Hematopoietic multipotent progenitor cell treated with erythropoietin and hydrocortisone succinate and interleukin-3 and kit ligand, for 17 days (in vitro differentiated cells): ENCODE measurements around the gene SLF1.
A peak's percentile ranks its signal among the peaks of the same experiment; 100 is the strongest.
"Not testable (repeated sequence)": the region's sequence is repeated elsewhere in the genome, so short reads cannot be mapped to it uniquely, and the experiment has no call there.

Experiments
- DNase-seq: peaks from one replicate; pipeline ENCODE4 v3.0.0-alpha.2; 2015; ENCODE audit warnings: low spot score

SLF1 gene

GRCh38 chr5:94618493-94619328 is at the start of gene SLF1, which contains the start of gene KIAA0825:
SLF1 (plus strand) TSS chr5:94618669; CDS start chr5:94628811, 10,142 bp downstream.
KIAA0825 (minus strand) TSS chr5:94618604; CDS start chr5:94537126, 81,478 bp downstream.
- peak; percentile 75 for DNase-seq

- no peak for DNase-seq
Observed at GRCh38 chr5:94571415-94571814, 47.1 kb upstream of the SLF1 start.

- DNase-seq = not testable (repeated sequence)
Observed at GRCh38 chr5:94573349-94573748, 45.1 kb upstream of the SLF1 start.

GRCh38 chr5:94575196-94575595 is 43.3 kb upstream of the SLF1 start:
- no peak for DNase-seq

GRCh38 chr5:94577466-94578245 is 40.8 kb upstream of the SLF1 start:
- DNase-seq = no peak

- no peak for DNase-seq
Observed at GRCh38 chr5:94595281-94595840, 23.1 kb upstream of the SLF1 start.

- peak; percentile 51 for DNase-seq
Observed at GRCh38 chr5:94613583-94613982, 4.9 kb upstream of the SLF1 start.

- DNase-seq = no peak
Observed at GRCh38 chr5:94614156-94614805, 4.2 kb upstream of the SLF1 start.

- DNase-seq = no peak
Observed at GRCh38 chr5:94615862-94616261, 2.6 kb upstream of the SLF1 start.

- DNase-seq = peak; percentile 84
Observed at GRCh38 chr5:94618029-94618492, 408 bp upstream of the SLF1 start.

- no peak for DNase-seq
Observed at GRCh38 chr5:94620256-94620655, 1.8 kb downstream of the SLF1 start.

- DNase-seq = no peak
Observed at GRCh38 chr5:94621763-94622162, 3.3 kb downstream of the SLF1 start.

GRCh38 chr5:94623011-94623410 is 4.5 kb downstream of the SLF1 start:
- no peak for DNase-seq

GRCh38 chr5:94623877-94624276 is 5.4 kb downstream of the SLF1 start:
- no peak for DNase-seq

GRCh38 chr5:94627191-94627590 is 8.7 kb downstream of the SLF1 start:
- no peak for DNase-seq

GRCh38 chr5:94632024-94632423 is 13.6 kb downstream of the SLF1 start:
- DNase-seq = no peak

- no peak for DNase-seq
Observed at GRCh38 chr5:94640176-94640575, 21.7 kb downstream of the SLF1 start.

GRCh38 chr5:94645053-94645452 is 26.6 kb downstream of the SLF1 start:
- no peak for DNase-seq

- DNase-seq = no peak
Observed at GRCh38 chr5:94646758-94647157, 28.3 kb downstream of the SLF1 start.

- no peak for DNase-seq
Observed at GRCh38 chr5:94649874-94650273, 31.4 kb downstream of the SLF1 start.

- DNase-seq = no peak
Observed at GRCh38 chr5:94658272-94658671, 39.8 kb downstream of the SLF1 start.

GRCh38 chr5:94660506-94660905 is 42.0 kb downstream of the SLF1 start:
- DNase-seq = no peak
